Measurements from ENCODE around the gene CCDC184.
A peak's percentile ranks its signal among the peaks of the same experiment; 100 is the strongest.

CCDC184 gene

GRCh38 chr12:48165089-48165981, 18.1 kb upstream of the CCDC184 start:
- Mint-ChIP-seq H3K4me1 (ENCODE audit: low read depth) (no peaks in the 10 kb centered on the region), H3K27me3 (peaks cover 11% of the 10 kb centered on the region), H3K36me3 (ENCODE audit: low read depth) (no peaks in the 10 kb centered on the region), H3K4me3 (no peak overlapping the region), H3K9me3 (no peaks in the 10 kb centered on the region), H3K27ac (no peak overlapping the region)

- H3K4me1 Mint-ChIP-seq (ENCODE audit: low read depth) = no peaks in the 10 kb centered on the region
- H3K4me3 Mint-ChIP-seq = no peak overlapping the region
- H3K36me3 Mint-ChIP-seq (ENCODE audit: low read depth) = no peaks in the 10 kb centered on the region
- no peaks in the 10 kb centered on the region for H3K9me3 Mint-ChIP-seq
- H3K27me3 Mint-ChIP-seq = peaks cover 11% of the 10 kb centered on the region
- H3K27ac Mint-ChIP-seq = no peak overlapping the region
Measured at GRCh38 chr12:48169011-48169410, 14.4 kb upstream of the CCDC184 start.

DNA sequence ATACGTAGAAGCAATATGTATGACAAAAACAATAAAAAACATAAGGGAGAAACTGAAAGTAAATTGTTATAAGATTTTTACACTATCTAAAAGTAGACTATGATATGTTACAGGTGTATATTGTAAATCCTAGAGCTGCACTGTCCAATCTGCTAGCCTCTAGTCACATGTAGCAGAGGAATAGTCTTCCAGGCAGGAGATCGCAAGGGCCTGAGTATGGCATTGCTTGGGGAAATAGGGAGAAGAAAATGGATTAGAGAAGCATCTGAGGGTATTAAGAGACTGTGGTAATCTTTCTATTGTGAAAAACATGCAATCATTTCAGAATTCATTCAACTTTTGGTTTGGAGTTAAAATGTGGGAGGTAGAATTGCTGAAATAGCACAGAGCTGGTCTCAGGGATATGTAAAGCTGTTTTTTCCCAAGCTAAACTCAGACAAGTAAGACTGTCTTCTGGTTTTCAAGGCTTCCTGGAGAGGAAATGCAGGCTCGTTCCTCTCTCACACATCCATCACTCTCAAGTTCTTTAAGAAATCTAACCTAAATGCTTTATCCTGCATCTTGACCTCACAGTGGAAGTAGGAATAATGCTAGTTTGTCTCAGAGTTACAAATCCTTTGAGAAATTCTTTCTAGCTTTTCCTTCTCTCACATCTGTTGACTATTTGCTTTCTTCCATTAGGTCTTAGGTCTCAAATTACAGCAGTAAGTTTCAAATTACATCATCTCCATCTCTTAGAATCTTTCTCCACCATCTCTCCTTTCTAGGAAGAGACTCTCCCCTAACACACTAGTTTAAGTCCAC, 7.6 kb upstream of the CCDC184 start:
- H3K27me3 Mint-ChIP-seq = peaks cover 4% of the 10 kb centered on the region
- H3K27ac Mint-ChIP-seq = no peak overlapping the region

GRCh38 chr12:48176417-48176751, 7.1 kb upstream of the CCDC184 start:
- Mint-ChIP-seq H3K36me3 (ENCODE audit: low read depth) (no peaks in the 10 kb centered on the region), H3K27me3 (peaks cover 8% of the 10 kb centered on the region), H3K4me1 (ENCODE audit: low read depth) (peaks cover 4% of the 10 kb centered on the region), H3K4me3 (no peak overlapping the region), H3K27ac (no peak overlapping the region), H3K9me3 (no peaks in the 10 kb centered on the region)

More for the DNA sequence above, 7.6 kb upstream of the CCDC184 start:
- peaks cover 4% of the 10 kb centered on the region for H3K4me1 Mint-ChIP-seq (ENCODE audit: low read depth)
- H3K9me3 Mint-ChIP-seq = no peaks in the 10 kb centered on the region
- no peak overlapping the region for H3K4me3 Mint-ChIP-seq
- H3K36me3 Mint-ChIP-seq (ENCODE audit: low read depth) = no peaks in the 10 kb centered on the region

GRCh38 chr12:48177982-48178381, 5.5 kb upstream of the CCDC184 start:
- Mint-ChIP-seq H3K4me1 (ENCODE audit: low read depth) (peaks cover 19% of the 10 kb centered on the region), H3K4me3 (no peak overlapping the region), H3K27me3 (peaks cover 13% of the 10 kb centered on the region), H3K36me3 (ENCODE audit: low read depth) (no peaks in the 10 kb centered on the region), H3K27ac (no peak overlapping the region), H3K9me3 (no peaks in the 10 kb centered on the region)

DNA sequence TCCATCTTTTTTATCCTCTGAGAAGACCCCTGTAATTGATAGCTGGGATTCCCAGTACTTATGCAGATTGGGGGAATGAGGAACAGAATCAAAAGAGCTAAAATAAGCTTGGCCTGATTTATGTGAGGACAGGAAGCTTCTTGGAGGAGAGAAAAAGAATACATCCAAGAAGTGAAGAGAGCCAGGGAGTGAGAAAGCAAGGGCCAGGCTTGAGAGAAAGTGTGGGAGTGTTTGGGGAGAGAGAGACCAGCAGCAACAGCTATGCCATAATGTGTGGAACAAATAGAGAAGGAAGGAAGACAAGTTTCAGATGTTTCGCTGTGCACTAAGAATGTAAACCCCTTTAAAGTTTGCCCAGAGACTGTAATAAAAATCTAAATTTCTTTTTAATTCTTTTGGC, 4.0 kb upstream of the CCDC184 start:
- Mint-ChIP-seq H3K4me1 (ENCODE audit: low read depth) (peaks cover 24% of the 10 kb centered on the region), H3K27ac (no peak overlapping the region), H3K36me3 (ENCODE audit: low read depth) (no peaks in the 10 kb centered on the region), H3K9me3 (no peaks in the 10 kb centered on the region), H3K27me3 (peaks cover 17% of the 10 kb centered on the region), H3K4me3 (no peak overlapping the region)

DNA sequence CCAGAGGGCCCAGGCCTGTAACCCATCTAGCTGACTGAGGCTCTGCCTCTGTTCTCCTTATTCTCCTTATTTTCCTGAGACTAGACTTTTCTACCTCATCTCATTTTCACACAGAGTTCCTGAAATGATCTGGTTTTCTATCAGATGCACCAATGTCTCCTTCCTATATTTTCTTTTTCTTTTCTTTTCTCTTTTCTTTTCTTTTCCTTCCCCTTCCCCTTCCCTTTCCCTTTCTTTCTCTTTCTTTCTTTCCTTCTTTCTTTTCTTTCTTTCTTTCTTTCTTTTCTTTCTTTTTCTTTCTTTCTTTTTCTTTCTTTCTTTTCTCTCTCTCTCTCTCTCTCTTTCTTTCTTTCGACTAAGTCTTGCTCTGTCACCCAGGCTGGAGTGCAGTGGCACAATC, 3.0 kb upstream of the CCDC184 start:
- Mint-ChIP-seq H3K36me3 (ENCODE audit: low read depth) (no peaks in the 10 kb centered on the region), H3K4me3 (no peak overlapping the region), H3K27me3 (peaks cover 27% of the 10 kb centered on the region), H3K4me1 (ENCODE audit: low read depth) (peaks cover 25% of the 10 kb centered on the region), H3K9me3 (no peaks in the 10 kb centered on the region), H3K27ac (no peak overlapping the region)

DNA sequence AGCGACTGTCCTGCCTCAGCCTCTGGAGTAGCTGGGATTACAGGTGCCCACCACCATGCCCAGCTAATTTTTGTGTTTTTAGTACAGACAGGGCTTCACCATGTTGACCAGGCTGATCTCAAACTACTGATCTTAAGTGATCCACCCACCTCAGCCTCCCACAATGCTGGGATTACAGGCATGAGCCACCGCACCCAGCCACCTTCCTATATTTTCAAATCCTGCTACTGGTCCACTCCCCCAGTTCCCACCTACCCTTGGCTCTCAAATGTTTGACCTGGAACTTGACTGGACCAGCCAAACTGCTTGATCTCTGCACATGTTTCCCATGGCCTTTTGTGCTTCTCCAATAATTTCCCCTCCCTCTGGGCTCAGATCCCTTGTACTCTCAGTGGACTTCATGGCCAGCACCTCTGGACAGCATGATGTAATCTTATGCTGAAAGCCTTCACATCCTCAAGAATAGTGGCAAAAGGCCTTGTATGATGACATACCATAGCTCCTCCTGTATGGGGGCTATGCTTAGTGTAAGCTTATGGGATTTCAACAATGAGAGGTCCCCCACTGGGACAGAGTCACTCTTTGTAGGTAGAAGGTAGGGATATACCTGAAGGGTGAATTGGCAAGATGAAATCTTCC, 2.5 kb upstream of the CCDC184 start:
- Mint-ChIP-seq H3K27ac (no peak overlapping the region), H3K4me1 (ENCODE audit: low read depth) (peaks cover 30% of the 10 kb centered on the region), H3K36me3 (ENCODE audit: low read depth) (no peaks in the 10 kb centered on the region), H3K4me3 (no peak overlapping the region), H3K9me3 (no peaks in the 10 kb centered on the region), H3K27me3 (peaks cover 32% of the 10 kb centered on the region)

DNA sequence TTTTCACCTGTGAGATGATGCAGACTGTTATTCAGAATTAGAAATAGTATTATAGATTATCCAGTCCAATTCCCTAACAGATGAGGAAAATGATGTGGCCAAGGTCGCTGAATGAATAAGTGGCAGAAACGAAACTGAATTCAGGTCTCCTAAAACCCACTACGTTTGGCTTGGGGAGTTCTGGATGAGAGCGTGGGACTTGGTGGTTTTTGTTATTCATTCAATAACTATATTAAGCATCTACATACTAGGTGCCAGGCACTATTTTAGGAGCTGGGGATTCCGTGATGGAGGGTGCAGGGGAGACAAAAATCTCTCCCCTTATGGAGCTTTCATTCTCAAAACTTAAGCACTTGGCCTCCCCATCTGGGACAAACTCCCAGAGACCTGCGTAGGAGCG, 813 bp upstream of the CCDC184 start:
- Mint-ChIP-seq H3K27ac (peak overlapping the region; percentile 68), H3K27me3 (peaks cover 34% of the 10 kb centered on the region), H3K9me3 (no peaks in the 10 kb centered on the region), H3K36me3 (ENCODE audit: low read depth) (no peaks in the 10 kb centered on the region), H3K4me3 (peak overlapping the region; percentile 86), H3K4me1 (ENCODE audit: low read depth) (peaks cover 32% of the 10 kb centered on the region)

- Mint-ChIP-seq H3K27ac (no peak overlapping the region), H3K4me1 (ENCODE audit: low read depth) (peaks cover 32% of the 10 kb centered on the region), H3K36me3 (ENCODE audit: low read depth) (no peaks in the 10 kb centered on the region), H3K4me3 (peak overlapping the region; percentile 86), H3K27me3 (peaks cover 34% of the 10 kb centered on the region), H3K9me3 (no peaks in the 10 kb centered on the region)
Measured at GRCh38 chr12:48183876-48184548, 568 bp downstream of the CCDC184 start.

- Mint-ChIP-seq H3K27me3 (peaks cover 34% of the 10 kb centered on the region), H3K9me3 (no peaks in the 10 kb centered on the region), H3K4me1 (ENCODE audit: low read depth) (peaks cover 32% of the 10 kb centered on the region), H3K4me3 (peak overlapping the region; percentile 86), H3K27ac (no peak overlapping the region), H3K36me3 (ENCODE audit: low read depth) (no peaks in the 10 kb centered on the region)
Measured at GRCh38 chr12:48184549-48184922, 1.1 kb downstream of the CCDC184 start.

DNA sequence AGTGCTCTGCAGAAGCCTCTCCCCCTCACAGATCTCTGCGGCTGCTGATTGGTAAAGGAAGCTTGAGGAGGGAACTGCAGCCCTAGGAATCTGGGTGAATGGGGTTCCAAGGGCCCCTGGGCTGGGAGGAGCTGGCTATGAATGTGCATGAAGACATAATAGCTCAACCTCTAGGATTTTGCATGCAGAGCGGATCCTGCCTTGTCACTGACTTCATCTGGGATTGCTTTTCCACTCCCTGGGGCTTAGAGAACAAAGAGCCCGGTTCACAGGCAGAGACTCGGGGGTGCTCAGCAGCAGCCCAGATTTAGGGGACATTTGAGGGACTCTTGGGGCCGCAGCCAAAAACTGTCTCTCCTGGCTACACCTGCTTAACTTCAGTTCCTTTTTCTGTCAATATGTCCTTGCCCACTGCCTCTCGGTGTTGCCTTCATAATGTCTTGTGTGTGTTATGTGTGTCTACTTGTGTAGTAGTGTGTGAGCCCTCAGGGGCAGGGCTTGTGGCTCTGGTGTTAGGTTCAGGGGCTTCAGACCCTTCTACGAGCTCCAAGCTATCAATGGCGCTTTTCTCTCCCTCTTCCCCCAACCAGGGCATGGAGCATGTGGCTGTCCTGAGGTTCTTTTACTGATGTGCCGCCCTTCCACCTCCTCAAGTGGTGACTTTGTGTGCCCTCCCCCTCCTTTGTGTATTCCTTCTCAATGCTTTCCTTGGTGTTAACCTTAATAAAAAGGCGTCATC, 1.9 kb downstream of the CCDC184 start:
- Mint-ChIP-seq H3K36me3 (ENCODE audit: low read depth) (no peaks in the 10 kb centered on the region), H3K27me3 (peaks cover 34% of the 10 kb centered on the region), H3K9me3 (no peaks in the 10 kb centered on the region), H3K4me3 (no peak overlapping the region), H3K27ac (no peak overlapping the region), H3K4me1 (ENCODE audit: low read depth) (peaks cover 32% of the 10 kb centered on the region)

DNA sequence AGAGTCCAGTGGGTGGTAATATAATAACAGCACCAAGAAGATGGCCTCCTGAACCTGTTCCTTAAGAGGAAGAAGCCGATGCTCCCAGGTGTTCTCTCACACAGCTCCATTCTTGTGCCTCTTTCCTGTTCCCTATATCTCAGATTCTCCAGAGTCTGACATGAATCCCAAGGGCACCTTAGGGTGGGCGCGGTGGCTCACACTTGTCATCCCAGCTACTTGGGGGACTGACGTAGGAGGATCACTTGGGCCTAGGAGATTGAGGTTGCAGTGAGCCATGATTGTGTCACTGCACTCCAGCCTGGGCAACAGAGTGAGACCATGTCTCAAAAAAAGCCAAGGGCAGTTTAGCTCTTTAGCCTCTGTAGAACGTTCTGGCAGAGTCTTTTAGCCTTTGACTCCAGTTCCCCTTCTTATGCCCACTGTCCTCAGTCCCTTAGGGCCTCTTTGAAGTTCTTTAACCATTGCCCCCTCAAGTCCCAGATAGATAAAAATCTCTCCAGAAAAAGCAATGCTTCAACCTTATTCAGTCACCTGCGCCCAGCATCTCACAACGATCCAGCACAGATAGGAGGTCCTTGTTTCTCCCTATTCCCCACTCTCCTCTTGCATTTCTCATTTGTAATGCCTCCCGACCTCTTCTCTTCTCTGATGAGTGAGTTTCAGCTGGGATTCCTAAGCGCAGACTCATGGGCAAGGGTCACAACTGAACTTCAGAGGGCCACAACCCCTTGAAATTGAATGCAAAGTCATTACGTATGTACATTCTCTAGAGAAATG, 4.7 kb downstream of the CCDC184 start:
- Mint-ChIP-seq H3K4me3 (no peak overlapping the region), H3K4me1 (ENCODE audit: low read depth) (peaks cover 15% of the 10 kb centered on the region), H3K27me3 (peaks cover 30% of the 10 kb centered on the region), H3K9me3 (no peaks in the 10 kb centered on the region), H3K27ac (no peak overlapping the region), H3K36me3 (ENCODE audit: low read depth) (no peaks in the 10 kb centered on the region)
